Measurements from ENCODE around the gene ZNF830.
"Not testable (repeated sequence)": the region's sequence is repeated elsewhere in the genome, so short reads cannot be mapped to it uniquely, and the experiment has no call there.

ZNF830 gene

DNA sequence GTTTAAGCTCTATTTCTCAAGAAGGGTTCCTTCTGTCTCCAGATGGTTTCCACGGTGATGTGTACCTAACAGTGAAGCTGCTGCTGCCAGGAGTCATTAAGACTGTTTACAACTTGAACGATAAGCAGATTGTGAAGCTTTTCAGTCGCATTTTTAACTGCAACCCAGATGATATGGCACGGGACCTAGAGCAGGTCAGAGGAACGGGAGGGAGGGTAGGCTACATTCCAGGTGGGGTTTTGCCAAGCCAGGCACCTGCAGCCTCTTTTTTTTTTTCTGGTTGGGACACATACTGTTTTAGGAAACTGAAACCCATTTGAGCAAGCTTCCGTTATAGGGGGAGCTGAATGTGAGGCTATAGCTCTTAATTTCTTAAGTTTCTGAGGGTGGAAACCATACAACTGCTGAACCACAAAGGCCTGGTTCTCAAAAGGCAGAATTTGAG, 29.6 kb downstream of the ZNF830 start:
- H3K27me3 ChIP-seq (ENCODE audit: control insufficient read depth, insufficient read depth, low read length, poor library complexity, severe bottlenecking): no peaks in the 10 kb centered on the region
- no peak overlapping the region for H3K4me3 ChIP-seq (ENCODE audit: insufficient read depth, low read depth, low read length)
- H3K4me1 ChIP-seq (ENCODE audit: control insufficient read depth, insufficient read depth, low read length): no peaks in the 10 kb centered on the region
- H3K36me3 ChIP-seq (ENCODE audit: control insufficient read depth, insufficient read depth, low read length): peaks cover 78% of the 10 kb centered on the region
- 96% methylated on average over 6 of the region's 6 CpGs for WGBS, 2 experiments
- no peak overlapping the region for H3K27ac ChIP-seq (ENCODE audit: insufficient read depth, low read depth, low read length, poor library complexity, severe bottlenecking)
- no peaks in the 10 kb centered on the region for H3K9me3 ChIP-seq (ENCODE audit: control insufficient read depth, low read length)

DNA sequence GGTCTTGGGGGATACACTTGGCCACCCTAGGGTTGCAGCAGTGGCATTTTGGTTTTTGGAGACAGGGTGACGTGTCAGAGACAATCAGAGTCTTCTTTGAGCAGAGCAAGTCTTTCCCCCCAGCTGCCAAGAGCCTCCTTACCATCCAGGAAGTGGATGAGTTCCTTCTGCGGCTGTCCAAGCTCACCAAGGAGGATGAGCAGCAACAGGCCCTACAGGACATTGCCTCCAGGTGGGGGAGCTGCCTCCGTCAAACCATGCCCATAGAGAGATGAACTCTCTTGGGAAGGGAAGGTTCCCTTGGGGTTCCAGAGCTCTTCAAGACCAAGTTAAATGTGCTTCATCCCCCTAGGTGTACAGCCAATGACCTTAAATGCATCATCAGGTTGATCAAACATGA, 30.3 kb downstream of the ZNF830 start:
- no peak overlapping the region for H3K27ac ChIP-seq (ENCODE audit: insufficient read depth, low read depth, low read length, poor library complexity, severe bottlenecking)
- H3K4me3 ChIP-seq (ENCODE audit: insufficient read depth, low read depth, low read length): no peak overlapping the region
- H3K9me3 ChIP-seq (ENCODE audit: control insufficient read depth, low read length): no peaks in the 10 kb centered on the region
- 94 to 95% methylated on average over 3 of the region's 3 CpGs for WGBS, 2 experiments
- no peaks in the 10 kb centered on the region for H3K4me1 ChIP-seq (ENCODE audit: control insufficient read depth, insufficient read depth, low read length)
- no peaks in the 10 kb centered on the region for H3K27me3 ChIP-seq (ENCODE audit: control insufficient read depth, insufficient read depth, low read length, poor library complexity, severe bottlenecking)
- peaks cover 81% of the 10 kb centered on the region for H3K36me3 ChIP-seq (ENCODE audit: control insufficient read depth, insufficient read depth, low read length)

DNA sequence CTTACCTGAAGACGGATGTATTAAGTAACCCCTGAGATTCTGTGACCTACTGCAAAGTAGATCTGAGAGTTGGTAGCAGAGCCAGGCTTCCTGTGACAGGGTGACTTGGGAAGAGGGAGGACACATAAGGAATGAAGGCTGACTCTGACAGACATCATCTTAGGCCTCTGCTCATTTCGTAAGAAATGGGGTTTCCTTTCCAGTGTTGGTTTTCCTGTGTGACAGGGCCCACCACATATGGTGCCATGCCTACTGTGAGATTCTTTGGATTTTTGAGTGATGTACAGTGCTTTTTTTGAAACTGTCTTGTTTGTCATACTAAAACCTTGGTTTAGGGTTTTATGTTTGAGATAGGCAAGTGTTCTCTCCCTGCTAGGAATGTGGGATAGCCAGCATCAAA, 31.7 kb downstream of the ZNF830 start:
- H3K4me3 ChIP-seq (ENCODE audit: insufficient read depth, low read depth, low read length): no peak overlapping the region
- no peaks in the 10 kb centered on the region for H3K4me1 ChIP-seq (ENCODE audit: control insufficient read depth, insufficient read depth, low read length)
- no peaks in the 10 kb centered on the region for H3K9me3 ChIP-seq (ENCODE audit: control insufficient read depth, low read length)
- H3K27ac ChIP-seq (ENCODE audit: insufficient read depth, low read depth, low read length, poor library complexity, severe bottlenecking): no peak overlapping the region
- H3K27me3 ChIP-seq (ENCODE audit: control insufficient read depth, insufficient read depth, low read length, poor library complexity, severe bottlenecking): no peaks in the 10 kb centered on the region
- H3K36me3 ChIP-seq (ENCODE audit: control insufficient read depth, insufficient read depth, low read length): peaks cover 82% of the 10 kb centered on the region
- 94 to 98% methylated on average over 2 of the region's 2 CpGs for WGBS, 2 experiments

DNA sequence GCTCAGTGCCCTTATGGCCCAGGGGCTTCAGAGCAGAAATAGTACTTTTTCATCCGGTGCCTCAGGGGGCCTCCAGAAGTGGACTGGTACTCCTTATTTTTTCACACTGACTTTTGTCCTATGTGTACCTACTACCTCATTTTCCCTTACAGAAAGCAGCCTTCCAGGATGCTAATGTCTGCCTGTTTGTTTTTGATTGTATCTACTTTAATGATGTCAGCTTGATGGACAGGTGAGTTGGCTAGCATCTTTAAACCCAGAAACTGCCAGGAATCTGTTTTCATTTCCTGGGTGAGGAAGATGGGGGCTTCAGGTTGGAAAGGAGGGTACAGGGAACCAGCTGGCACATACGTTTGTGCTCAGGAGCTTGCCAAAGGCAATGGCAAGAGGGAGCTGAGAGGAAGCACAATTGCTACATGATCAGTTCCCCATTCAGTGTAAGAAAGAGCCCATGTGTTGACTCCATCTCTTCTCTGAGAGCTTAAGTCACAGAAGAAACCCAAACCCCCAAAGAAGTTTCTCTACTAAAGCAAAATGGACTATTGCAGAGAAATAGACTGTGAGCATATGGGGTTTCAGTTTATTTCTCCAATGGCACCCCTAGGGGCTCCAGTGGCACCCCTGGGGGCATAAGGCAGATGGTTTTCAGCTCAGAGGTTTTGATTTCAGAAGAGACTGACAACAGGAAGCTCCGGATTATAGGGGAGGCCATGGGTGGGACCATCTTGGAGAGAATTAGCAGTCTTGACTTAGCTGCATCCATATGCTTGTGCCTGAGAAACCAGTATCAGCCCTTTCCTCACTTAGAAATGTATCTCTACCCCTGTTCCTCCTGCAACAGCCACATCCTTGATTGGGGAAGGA, 35.3 kb downstream of the ZNF830 start:
- Histone ChIP-seq H3K4me3 (ENCODE audit: insufficient read depth, low read depth, low read length) (no peak overlapping the region), H3K27me3 (ENCODE audit: control insufficient read depth, insufficient read depth, low read length, poor library complexity, severe bottlenecking) (no peaks in the 10 kb centered on the region), H3K4me1 (ENCODE audit: control insufficient read depth, insufficient read depth, low read length) (no peaks in the 10 kb centered on the region), H3K27ac (ENCODE audit: insufficient read depth, low read depth, low read length, poor library complexity, severe bottlenecking) (no peak overlapping the region), H3K36me3 (ENCODE audit: control insufficient read depth, insufficient read depth, low read length) (peaks cover 82% of the 10 kb centered on the region), H3K9me3 (ENCODE audit: control insufficient read depth, low read length) (no peaks in the 10 kb centered on the region)
- 92 to 95% methylated on average over 3 of the region's 3 CpGs for WGBS, 2 experiments

DNA sequence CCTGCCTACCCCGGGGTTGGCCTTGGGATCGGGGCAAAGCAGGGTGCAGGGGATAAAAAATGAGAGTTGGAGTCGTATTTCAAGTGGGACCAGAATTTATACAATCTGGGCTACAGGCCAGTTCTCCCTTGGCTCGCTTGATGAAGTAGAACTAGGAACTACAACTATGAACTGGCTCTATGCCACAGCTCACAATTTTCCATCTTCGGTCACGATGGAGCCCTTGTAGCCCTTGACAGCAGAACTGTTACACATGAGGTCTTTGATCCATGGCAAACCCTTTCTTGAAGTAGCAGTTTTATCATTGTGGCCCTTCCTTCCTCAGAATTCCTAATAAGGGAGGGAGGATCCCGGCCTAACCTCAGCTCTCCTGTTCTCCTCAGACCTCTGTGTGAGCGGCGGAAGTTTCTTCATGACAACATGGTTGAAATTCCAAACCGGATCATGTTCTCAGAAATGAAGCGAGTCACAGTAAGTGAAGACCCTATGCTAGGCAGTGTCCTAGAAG, 36.1 kb downstream of the ZNF830 start:
- Histone ChIP-seq H3K27me3 (ENCODE audit: control insufficient read depth, insufficient read depth, low read length, poor library complexity, severe bottlenecking) (no peaks in the 10 kb centered on the region), H3K9me3 (ENCODE audit: control insufficient read depth, low read length) (no peaks in the 10 kb centered on the region), H3K27ac (ENCODE audit: insufficient read depth, low read depth, low read length, poor library complexity, severe bottlenecking) (no peak overlapping the region), H3K4me1 (ENCODE audit: control insufficient read depth, insufficient read depth, low read length) (no peaks in the 10 kb centered on the region), H3K36me3 (ENCODE audit: control insufficient read depth, insufficient read depth, low read length) (peaks cover 82% of the 10 kb centered on the region), H3K4me3 (ENCODE audit: insufficient read depth, low read depth, low read length) (no peak overlapping the region)
- WGBS, 2 experiments: 94 to 96% methylated on average over 11 of the region's 11 CpGs

DNA sequence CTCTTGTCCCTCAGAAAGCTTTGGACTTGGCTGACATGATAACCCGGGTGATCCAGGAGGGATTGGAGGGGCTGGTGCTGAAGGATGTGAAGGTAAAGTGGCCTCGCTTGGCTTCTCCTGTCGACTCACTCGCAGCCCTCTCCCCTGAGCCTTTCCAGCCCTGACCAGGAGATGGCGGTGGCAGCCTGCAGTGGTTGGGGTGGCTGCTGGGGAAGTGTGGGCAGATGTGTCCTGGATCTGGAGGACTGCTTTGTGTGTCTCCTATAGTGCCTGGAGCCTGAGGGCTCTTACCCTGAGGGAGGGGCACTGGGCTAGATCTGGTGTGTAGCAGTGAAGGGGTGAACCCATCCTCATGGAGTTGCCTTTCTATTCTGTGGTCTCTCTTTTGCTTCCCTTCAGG, 36.9 kb downstream of the ZNF830 start:
- Histone ChIP-seq H3K27me3 (ENCODE audit: control insufficient read depth, insufficient read depth, low read length, poor library complexity, severe bottlenecking) (no peaks in the 10 kb centered on the region), H3K36me3 (ENCODE audit: control insufficient read depth, insufficient read depth, low read length) (peaks cover 80% of the 10 kb centered on the region), H3K4me1 (ENCODE audit: control insufficient read depth, insufficient read depth, low read length) (no peaks in the 10 kb centered on the region), H3K9me3 (ENCODE audit: control insufficient read depth, low read length) (no peaks in the 10 kb centered on the region), H3K27ac (ENCODE audit: insufficient read depth, low read depth, low read length, poor library complexity, severe bottlenecking) (no peak overlapping the region), H3K4me3 (ENCODE audit: insufficient read depth, low read depth, low read length) (no peak overlapping the region)
- WGBS, 2 experiments: 65 to 68% methylated on average over 5 of the region's 5 CpGs

DNA sequence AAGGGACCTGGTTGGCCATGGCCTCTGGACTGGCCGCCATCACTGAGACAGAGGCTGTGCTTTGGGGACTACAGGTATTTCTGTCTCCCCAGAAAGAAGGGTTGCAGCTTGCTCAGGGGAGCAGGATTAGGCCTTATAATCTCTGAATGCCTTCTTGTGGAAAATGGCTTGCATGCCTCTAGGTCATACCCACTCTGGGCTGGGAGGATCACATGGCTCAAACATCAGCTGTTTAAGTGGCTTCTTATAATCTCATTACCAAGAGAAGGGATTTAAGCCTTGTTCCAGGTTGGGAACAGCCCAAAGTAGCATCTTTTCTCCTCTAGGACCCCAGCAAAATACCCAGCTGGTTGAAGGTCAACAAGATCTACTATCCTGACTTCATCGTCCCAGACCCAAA, 38.1 kb downstream of the ZNF830 start:
- Histone ChIP-seq H3K27me3 (ENCODE audit: control insufficient read depth, insufficient read depth, low read length, poor library complexity, severe bottlenecking) (no peaks in the 10 kb centered on the region), H3K27ac (ENCODE audit: insufficient read depth, low read depth, low read length, poor library complexity, severe bottlenecking) (no peak overlapping the region), H3K4me1 (ENCODE audit: control insufficient read depth, insufficient read depth, low read length) (no peaks in the 10 kb centered on the region), H3K9me3 (ENCODE audit: control insufficient read depth, low read length) (no peaks in the 10 kb centered on the region), H3K4me3 (ENCODE audit: insufficient read depth, low read depth, low read length) (no peak overlapping the region), H3K36me3 (ENCODE audit: control insufficient read depth, insufficient read depth, low read length) (peaks cover 74% of the 10 kb centered on the region)
- WGBS, 2 experiments: 92 to 95% methylated on average over 2 of the region's 2 CpGs

DNA sequence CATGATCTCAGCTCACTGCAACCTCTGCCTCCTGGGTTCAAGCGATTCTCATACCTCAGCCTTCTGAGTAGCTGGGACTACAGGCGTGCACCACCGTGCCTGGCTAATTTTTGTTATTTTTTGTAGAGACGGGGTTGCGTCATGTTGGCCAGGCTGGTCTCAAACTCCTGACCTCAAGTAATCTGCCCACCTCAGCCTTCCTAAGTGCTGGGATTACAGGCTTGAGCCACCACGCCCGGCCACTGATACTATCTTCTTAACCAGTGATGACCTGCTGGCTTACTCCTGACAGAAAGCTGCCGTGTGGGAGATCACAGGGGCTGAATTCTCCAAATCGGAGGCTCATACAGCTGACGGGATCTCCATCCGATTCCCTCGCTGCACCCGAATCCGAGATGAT, 39.6 kb downstream of the ZNF830 start:
- 94% methylated on average over 14 of the region's 14 CpGs for WGBS, 2 experiments
- H3K9me3 ChIP-seq (ENCODE audit: control insufficient read depth, low read length): not testable (repeated sequence)
- peaks cover 67% of the 10 kb centered on the region for H3K36me3 ChIP-seq (ENCODE audit: control insufficient read depth, insufficient read depth, low read length)

DNA sequence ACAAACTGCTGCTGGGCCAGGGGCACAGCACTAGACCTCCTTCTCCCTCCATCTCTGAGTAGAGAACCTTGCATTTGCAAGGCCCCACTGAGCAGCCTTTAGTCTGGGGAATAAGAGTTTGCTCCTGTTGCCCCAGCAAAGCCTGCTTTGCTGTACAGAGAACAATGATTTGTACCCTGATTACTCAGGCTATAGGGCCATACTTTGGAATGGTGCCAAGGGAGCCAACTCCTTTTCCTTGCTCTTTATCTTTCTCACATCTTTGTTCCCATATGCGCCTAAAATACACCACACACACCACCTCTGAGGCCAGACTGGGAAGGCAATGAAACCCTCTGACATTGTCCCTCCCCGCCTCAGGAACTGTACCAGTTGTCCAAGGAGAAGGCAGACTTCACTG, 40.2 kb downstream of the ZNF830 start:
- peaks cover 63% of the 10 kb centered on the region for H3K36me3 ChIP-seq (ENCODE audit: control insufficient read depth, insufficient read depth, low read length)
- WGBS, 2 experiments: 97 to 100% methylated on average over 2 of the region's 2 CpGs

More for the DNA sequence above, 39.6 kb downstream of the ZNF830 start:
- not testable (repeated sequence) for H3K4me1 ChIP-seq (ENCODE audit: control insufficient read depth, insufficient read depth, low read length); H3K27me3 ChIP-seq (ENCODE audit: control insufficient read depth, insufficient read depth, low read length, poor library complexity, severe bottlenecking); H3K27ac ChIP-seq (ENCODE audit: insufficient read depth, low read depth, low read length, poor library complexity, severe bottlenecking); H3K4me3 ChIP-seq (ENCODE audit: insufficient read depth, low read depth, low read length)

DNA sequence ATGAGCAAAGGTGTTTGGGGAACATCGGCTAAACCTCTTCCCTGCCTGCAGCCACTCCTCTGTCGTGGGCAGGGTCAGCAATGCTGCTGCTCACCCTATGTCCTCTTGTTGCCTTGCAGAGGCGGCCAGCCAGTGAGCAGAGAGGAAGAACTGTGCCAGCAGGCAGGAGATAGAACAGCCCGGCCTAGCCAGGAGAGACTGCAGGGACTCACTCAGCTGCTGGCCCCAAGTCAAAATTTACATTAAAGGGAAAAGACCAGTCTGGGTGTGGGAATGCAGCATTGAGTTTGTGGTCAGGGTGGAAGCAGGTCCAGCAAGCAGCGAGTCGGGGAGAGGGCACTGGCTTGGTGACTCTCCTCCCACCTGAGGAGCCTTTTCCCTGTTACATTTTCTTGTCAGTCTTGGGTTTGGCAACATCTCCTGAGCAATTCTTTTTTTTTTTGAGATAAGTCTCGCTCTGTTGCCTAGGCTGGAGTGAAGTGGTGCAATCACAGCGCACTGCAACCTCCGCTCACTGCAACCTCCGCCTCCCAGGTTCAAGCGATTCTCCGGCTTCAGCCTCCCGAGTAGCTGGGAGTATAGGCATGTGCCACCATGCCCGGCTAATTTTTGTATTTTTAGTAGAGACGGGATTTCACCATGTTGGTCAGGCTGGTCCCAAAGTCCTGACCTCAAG, 41.7 kb downstream of the ZNF830 start:
- Histone ChIP-seq H3K9me3 (ENCODE audit: control insufficient read depth, low read length) (no peaks in the 10 kb centered on the region), H3K27me3 (ENCODE audit: control insufficient read depth, insufficient read depth, low read length, poor library complexity, severe bottlenecking) (no peaks in the 10 kb centered on the region), H3K27ac (ENCODE audit: insufficient read depth, low read depth, low read length, poor library complexity, severe bottlenecking) (no peak overlapping the region), H3K4me1 (ENCODE audit: control insufficient read depth, insufficient read depth, low read length) (no peaks in the 10 kb centered on the region), H3K36me3 (ENCODE audit: control insufficient read depth, insufficient read depth, low read length) (peaks cover 51% of the 10 kb centered on the region), H3K4me3 (ENCODE audit: insufficient read depth, low read depth, low read length) (no peak overlapping the region)
- 93 to 95% methylated on average over 15 of the region's 15 CpGs for WGBS, 2 experiments

More for the DNA sequence above, 40.2 kb downstream of the ZNF830 start:
- Histone ChIP-seq H3K4me3 (ENCODE audit: insufficient read depth, low read depth, low read length) (no peak overlapping the region), H3K27me3 (ENCODE audit: control insufficient read depth, insufficient read depth, low read length, poor library complexity, severe bottlenecking) (no peaks in the 10 kb centered on the region), H3K9me3 (ENCODE audit: control insufficient read depth, low read length) (no peaks in the 10 kb centered on the region), H3K27ac (ENCODE audit: insufficient read depth, low read depth, low read length, poor library complexity, severe bottlenecking) (no peak overlapping the region), H3K4me1 (ENCODE audit: control insufficient read depth, insufficient read depth, low read length) (no peaks in the 10 kb centered on the region)

All from ectodermal cell (in vitro differentiated cells).